Measurements from ENCODE around the gene MCC.
A peak's percentile ranks its signal among the peaks of the same experiment; 100 is the strongest.

MCC gene

DNA sequence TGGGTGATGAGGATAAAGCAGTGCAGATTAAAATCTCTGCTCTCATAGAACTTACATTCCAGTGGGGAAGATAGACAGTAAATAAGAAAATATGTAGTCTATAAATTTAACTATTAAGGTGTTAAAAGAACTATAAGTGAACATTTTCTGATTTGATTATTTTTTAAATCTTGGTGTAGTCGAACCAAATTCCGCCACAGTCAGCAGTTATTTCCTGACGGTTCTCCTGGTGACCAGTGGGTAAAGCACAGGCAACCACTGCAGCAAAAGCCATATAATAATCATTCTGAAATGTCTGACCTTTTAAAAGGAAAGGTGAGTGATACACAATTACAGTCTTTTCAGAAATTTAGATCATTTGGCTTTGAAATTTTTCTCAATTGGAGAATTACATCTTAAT is 484.5 kb downstream of the MCC start:
- DNase-seq = no peak

DNA sequence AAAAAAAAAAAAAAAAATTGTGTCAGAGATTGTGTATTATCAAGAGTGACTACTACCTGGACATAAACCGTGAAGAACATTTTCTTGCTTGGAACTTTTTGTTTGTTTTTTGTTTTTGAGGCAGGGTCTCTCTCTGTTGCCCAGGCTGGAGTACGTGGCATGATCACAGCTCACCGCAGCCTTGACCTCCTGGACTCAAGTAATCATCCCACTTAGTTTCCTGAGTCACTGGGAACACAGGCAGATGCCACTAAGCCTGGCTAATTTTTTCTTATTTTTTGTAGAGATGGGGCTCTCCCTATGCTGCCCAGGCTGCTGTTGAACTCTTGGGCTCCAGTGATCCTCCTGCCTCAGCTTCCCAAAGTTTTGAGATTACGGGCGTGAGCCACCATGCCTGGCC is 485.8 kb downstream of the MCC start:
- DNase-seq = no peak

- DNase-seq = no peak
Measured at GRCh38 chr5:113000466-113000865, 487.8 kb downstream of the MCC start.

- DNase-seq = no peak
Measured at GRCh38 chr5:112998296-112998695, 490.0 kb downstream of the MCC start.

DNA sequence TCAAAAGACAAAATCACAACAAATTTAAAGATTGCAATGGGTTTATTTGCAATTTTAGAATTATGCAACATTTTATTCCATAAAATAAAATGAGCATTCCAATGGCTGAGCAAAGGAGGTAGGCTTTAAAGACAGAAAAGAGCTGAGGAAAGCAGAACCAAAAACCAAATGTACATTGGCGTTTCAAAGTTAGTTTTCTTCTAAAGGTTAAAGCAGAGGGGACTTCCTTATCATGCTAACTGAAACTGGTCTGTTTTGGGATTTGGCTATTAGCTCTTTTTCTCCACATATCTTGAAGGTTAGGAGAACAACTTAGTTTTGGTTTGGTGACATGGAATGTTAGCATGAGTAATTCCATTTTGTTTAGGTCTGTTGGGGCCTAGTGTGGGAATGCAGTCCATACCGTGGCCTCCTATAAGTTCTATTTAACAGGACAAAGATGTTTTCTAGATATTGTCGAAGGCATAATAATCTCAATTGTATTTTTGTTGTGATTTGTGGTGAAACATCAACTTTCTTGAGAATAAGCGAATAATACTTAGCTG is 491.4 kb downstream of the MCC start:
- no peak for DNase-seq

DNA sequence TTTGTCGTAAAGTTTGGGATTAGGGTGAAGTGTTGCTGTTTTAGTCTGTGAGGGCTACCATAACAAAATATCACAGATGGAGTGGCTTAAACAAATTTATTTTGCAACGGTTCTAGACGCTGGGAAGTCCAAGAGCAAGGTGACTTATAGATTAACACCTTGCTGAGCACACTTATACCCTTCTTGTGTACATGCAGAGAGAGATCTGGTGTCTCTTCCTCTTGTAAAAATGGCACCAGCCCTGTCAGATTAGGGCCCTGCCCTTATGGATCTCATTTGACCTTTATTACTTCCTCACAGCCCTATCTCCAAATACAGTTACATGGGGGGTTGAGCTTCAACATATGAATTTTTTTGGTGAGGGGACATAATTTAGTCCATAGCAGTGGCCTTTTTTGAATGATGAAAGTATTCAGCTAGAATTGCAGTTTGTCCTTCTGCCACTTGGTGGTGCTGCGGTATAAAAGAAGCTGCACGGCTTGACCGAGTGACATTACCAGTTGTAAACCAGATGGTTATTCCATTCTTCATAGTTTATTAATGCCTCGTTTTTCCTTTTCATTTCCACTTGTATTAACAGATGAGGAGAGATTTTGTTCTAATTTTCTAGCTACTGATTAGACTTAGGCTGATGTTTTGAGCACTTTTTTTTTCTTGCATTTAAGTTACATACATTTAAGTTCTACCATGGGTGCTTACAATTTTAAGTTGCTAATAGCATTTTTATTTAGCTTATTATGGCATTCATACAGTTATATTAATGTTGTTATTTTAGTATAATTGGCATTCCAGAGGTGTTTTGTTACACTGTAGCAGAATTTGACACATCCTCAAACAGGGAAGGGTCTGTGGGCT is 492.3 kb downstream of the MCC start:
- peak; percentile 79 for DNase-seq

DNA sequence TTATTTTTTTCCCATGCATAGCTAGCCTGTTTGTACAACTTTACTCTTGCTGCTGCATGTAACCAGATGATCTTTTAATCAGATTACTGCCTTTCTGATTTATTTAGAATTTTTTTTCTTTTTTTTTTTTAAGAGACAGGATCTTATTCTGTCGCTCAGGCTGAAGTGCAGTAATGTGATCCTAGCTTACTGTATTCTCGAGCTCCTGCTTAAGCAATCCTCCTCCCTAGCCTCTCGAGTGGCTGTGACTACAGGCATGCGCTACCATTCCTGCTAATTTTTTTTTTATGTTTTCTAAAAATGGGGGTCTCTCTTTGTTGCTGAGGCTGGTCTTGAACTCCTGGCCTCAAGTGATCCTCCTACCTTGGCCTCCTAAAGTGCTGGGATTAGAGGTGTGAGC is 502.0 kb downstream of the MCC start:
- DNase-seq = no peak

GRCh38 chr5:112983363-112983762 is 504.9 kb downstream of the MCC start:
- DNase-seq = no peak

- no peak for DNase-seq
Measured at GRCh38 chr5:112979723-112980122, 508.5 kb downstream of the MCC start.

DNA sequence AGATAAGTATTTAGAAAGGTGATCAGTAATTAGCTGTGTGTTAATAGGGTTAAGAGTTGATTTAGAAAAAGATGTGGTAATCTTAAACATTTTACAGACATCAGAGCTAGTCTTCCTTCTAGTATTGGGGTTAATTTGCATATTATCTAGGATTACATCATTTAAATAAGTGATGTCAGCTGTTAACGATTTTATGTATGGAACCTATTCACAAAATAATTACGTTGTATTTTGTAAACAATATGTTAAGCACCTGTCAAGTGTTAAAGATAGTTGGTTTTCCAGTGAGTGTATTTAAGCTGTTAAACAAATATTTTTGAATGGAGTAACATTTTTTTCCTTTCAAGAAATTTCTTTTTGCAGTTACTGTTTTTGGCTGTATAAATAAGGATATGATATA is 509.4 kb downstream of the MCC start:
- DNase-seq = no peak

DNA sequence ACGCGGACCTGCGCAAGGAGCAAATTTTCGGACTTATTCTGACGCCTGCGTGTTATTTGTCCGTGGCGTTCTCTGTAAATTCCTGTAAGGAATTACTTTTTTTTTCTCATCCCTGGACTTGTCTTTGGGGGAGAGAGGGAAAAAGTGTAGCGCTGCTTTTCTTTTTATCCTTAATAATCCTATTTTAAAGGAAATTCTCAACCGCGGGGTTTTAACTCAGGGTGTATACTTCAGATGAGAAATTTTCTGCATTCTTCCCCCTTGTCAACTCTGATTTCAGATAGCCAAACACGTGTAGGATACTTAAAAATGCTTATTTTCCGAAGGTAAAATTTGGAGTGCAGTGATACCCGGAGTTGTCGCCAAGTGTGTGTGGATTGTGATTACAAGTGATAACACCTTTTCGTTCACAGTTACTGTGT is 510.8 kb downstream of the MCC start:
- DNase-seq = no peak

GRCh38 chr5:112976432-112977309 is 511.6 kb downstream of the MCC start, which contains the start of gene DCP2:
TSS of gene DCP2 (plus strand) at chr5:112976798. CDS start at chr5:112976934, 136 bp downstream.
- peak; percentile 98 for DNase-seq

GRCh38 chr5:112975721-112976431 is 512.4 kb downstream of the MCC start:
- DNase-seq = no peak

GRCh38 chr5:112974901-112975300 is 513.4 kb downstream of the MCC start:
- DNase-seq = no peak

- no peak for DNase-seq
Measured at GRCh38 chr5:112973904-112974303, 514.3 kb downstream of the MCC start.

GRCh38 chr5:112973036-112973435 is 515.2 kb downstream of the MCC start:
- DNase-seq = no peak

Measured in CD4-positive, alpha-beta T cell treated with Interleukin-6 for 4 hours (primary cell).